ENCODE measurements around the gene PNP.
A peak's percentile ranks its signal among the peaks of the same experiment; 100 is the strongest.

Gene PNP

DNA sequence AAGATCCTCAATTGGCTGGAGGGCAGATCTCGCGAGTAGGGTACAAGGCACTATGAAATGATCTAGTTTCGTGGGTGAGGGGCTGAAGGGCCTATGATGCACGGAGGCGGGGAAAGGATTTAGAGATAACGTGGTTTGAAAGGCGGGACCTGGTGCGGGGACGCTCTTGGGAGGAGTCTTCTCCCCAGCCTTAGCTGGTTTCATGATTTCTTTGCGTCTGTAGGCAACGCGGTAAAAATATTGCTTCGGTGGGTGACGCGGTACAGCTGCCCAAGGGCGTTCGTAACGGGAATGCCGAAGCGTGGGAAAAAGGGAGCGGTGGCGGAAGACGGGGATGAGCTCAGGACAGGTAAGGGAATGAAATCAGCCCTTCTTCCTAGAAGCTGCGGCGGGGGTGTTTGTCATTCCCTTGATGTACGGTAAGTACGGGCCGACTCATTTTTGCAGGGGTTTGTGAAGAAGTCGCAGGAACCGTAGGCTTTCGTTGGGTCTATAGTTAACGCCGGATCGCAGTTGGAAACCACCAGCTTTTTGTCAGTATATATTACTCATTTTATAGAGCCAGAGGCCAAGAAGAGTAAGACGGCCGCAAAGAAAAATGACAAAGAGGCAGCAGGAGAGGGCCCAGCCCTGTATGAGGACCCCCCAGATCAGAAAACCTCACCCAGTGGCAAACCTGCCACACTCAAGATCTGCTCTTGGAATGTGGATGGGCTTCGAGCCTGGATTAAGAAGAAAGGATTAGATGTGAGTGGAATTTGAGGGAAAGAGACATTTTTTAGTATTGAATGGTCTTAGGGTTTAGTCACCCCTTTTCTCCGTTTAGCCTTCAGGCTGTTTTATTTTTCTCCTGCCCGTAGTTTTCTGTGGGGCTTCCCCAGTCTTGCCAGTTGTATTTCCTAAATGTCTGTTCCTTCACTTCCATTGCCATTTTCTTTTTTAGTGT lies 13.6 kb upstream of the PNP start:
- Histone ChIP-seq H2AFZ (ENCODE audit: low read depth, low read length) (peak overlapping the region; percentile 95), H3K79me2 (ENCODE audit: insufficient read depth, low read length) (peaks cover 82% of the 10 kb centered on the region), H3K4me2 (ENCODE audit: insufficient read depth, low read length) (peak overlapping the region; percentile 88), H3K27me3 (ENCODE audit: insufficient read depth, low read length, poor library complexity) (no peaks in the 10 kb centered on the region), H3K9me3 (ENCODE audit: insufficient read depth, low read length, severe bottlenecking) (no peaks in the 10 kb centered on the region), H4K20me1 (ENCODE audit: insufficient read depth, low read length) (peaks cover 23% of the 10 kb centered on the region), H3K4me1 (ENCODE audit: insufficient read depth, low read length) (peaks cover 61% of the 10 kb centered on the region), H3K27ac (ENCODE audit: low read length) (peak overlapping the region; percentile 99), H3K4me3 (ENCODE audit: low read depth in 1 of 2, low read length in 2 of 2) (peak overlapping the region; percentile 67 to 86), H3K36me3 (ENCODE audit: insufficient read depth, low read length) (peaks cover 72% of the 10 kb centered on the region), H3K9ac (ENCODE audit: low read depth, low read length) (peak overlapping the region; percentile 84)
- DNase-seq: no peak
- ATAC-seq (ENCODE audit: insufficient read depth, low read depth): peak; percentile 67
- TF ChIP-seq, protein P1, sequence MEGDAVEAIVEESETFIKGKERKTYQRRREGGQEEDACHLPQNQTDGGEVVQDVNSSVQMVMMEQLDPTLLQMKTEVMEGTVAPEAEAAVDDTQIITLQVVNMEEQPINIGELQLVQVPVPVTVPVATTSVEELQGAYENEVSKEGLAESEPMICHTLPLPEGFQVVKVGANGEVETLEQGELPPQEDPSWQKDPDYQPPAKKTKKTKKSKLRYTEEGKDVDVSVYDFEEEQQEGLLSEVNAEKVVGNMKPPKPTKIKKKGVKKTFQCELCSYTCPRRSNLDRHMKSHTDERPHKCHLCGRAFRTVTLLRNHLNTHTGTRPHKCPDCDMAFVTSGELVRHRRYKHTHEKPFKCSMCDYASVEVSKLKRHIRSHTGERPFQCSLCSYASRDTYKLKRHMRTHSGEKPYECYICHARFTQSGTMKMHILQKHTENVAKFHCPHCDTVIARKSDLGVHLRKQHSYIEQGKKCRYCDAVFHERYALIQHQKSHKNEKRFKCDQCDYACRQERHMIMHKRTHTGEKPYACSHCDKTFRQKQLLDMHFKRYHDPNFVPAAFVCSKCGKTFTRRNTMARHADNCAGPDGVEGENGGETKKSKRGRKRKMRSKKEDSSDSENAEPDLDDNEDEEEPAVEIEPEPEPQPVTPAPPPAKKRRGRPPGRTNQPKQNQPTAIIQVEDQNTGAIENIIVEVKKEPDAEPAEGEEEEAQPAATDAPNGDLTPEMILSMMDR (IDR thresholded peaks at IDR 0.05; ENCODE audit: borderline replicate concordance, extremely low read depth, low read length, poor library complexity, severe bottlenecking): no peak
- TF ChIP-seq EZH2 (IDR thresholded peaks at IDR 0.05; ENCODE audit: borderline replicate concordance, low read depth, low read length, severe bottlenecking): no peak

DNA sequence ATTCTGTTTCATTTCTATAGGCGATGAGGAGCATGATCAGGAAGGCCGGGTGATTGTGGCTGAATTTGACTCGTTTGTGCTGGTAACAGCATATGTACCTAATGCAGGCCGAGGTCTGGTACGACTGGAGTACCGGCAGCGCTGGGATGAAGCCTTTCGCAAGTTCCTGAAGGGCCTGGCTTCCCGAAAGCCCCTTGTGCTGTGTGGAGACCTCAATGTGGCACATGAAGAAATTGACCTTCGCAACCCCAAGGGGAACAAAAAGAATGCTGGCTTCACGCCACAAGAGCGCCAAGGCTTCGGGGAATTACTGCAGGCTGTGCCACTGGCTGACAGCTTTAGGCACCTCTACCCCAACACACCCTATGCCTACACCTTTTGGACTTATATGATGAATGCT lies 12.2 kb upstream of the PNP start:
- Histone ChIP-seq H3K9me3 (ENCODE audit: insufficient read depth, low read length, severe bottlenecking) (no peaks in the 10 kb centered on the region), H3K27me3 (ENCODE audit: insufficient read depth, low read length, poor library complexity) (no peaks in the 10 kb centered on the region), H3K9ac (ENCODE audit: low read depth, low read length) (peak overlapping the region; percentile 84; the same call in 1 of the 2 replicates), H3K4me3 (ENCODE audit: low read depth in 1 of 2, low read length in 2 of 2) (peak overlapping the region in 1 of 2 experiments; percentile 86; a peak in 2 of 4 replicates), H3K4me2 (ENCODE audit: insufficient read depth, low read length) (peak overlapping the region; percentile 88), H3K79me2 (ENCODE audit: insufficient read depth, low read length) (peaks cover 88% of the 10 kb centered on the region), H2AFZ (ENCODE audit: low read depth, low read length) (no peak overlapping the region), H3K27ac (ENCODE audit: low read length) (no peak overlapping the region; the same call in 1 of the 2 replicates), H3K4me1 (ENCODE audit: insufficient read depth, low read length) (peaks cover 64% of the 10 kb centered on the region), H3K36me3 (ENCODE audit: insufficient read depth, low read length) (peaks cover 64% of the 10 kb centered on the region), H4K20me1 (ENCODE audit: insufficient read depth, low read length) (peaks cover 27% of the 10 kb centered on the region)
- TF ChIP-seq, protein P1 (IDR thresholded peaks at IDR 0.05; ENCODE audit: borderline replicate concordance, extremely low read depth, low read length, poor library complexity, severe bottlenecking): no peak
- TF ChIP-seq EZH2 (IDR thresholded peaks at IDR 0.05; ENCODE audit: borderline replicate concordance, low read depth, low read length, severe bottlenecking): no peak
- ATAC-seq (ENCODE audit: insufficient read depth, low read depth) (no peak), DNase-seq (no peak)

DNA sequence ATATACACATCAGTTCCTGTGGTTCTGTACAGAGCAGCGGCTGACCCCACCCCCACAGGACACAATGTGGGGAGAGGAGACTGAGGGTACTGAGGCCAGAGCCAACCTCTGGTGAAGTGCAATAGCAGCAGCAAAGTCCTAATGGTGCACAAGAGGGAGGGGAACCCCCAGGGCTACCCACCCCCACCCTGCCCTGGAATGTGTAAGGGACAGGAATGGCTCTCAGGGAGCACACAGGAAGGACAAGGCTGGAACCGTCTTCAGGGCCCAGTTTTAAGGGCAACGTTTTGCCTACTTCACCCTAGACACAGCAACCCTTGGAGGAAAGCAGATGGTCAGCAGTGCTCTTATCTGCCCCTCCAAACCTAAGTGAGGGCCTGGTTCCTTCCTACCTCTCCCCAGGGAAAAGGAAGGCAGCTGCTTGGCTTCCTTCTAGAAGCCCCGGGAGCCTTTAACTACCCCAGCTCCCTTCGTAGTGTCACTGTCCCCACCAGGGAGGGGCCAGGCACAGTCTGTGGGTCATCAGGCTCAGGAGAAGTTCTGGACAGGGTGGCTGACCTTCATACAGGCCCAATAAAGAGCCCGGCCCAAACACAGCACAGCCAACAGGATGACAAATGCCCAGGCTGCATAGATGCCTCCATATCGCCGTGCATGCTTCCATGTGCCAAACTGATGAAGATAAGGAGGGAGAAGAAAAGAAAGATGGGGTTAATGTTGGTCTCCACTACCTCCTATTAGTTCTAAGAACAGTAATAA lies 11.0 kb upstream of the PNP start:
- Histone ChIP-seq H2AFZ (ENCODE audit: low read depth, low read length) (no peak overlapping the region), H3K79me2 (ENCODE audit: insufficient read depth, low read length) (peaks cover 78% of the 10 kb centered on the region), H3K27ac (ENCODE audit: low read length) (no peak overlapping the region), H3K9ac (ENCODE audit: low read depth, low read length) (no peak overlapping the region), H3K4me1 (ENCODE audit: insufficient read depth, low read length) (peaks cover 68% of the 10 kb centered on the region), H3K27me3 (ENCODE audit: insufficient read depth, low read length, poor library complexity) (no peaks in the 10 kb centered on the region), H3K4me3 (ENCODE audit: low read depth in 1 of 2, low read length in 2 of 2) (no peak overlapping the region), H3K9me3 (ENCODE audit: insufficient read depth, low read length, severe bottlenecking) (no peaks in the 10 kb centered on the region), H3K4me2 (ENCODE audit: insufficient read depth, low read length) (no peak overlapping the region), H4K20me1 (ENCODE audit: insufficient read depth, low read length) (peaks cover 27% of the 10 kb centered on the region), H3K36me3 (ENCODE audit: insufficient read depth, low read length) (peaks cover 53% of the 10 kb centered on the region)
- ATAC-seq (ENCODE audit: insufficient read depth, low read depth) (no peak), DNase-seq (no peak)
- TF ChIP-seq EZH2 (IDR thresholded peaks at IDR 0.05; ENCODE audit: borderline replicate concordance, low read depth, low read length, severe bottlenecking): no peak
- TF ChIP-seq, protein P1 (IDR thresholded peaks at IDR 0.05; ENCODE audit: borderline replicate concordance, extremely low read depth, low read length, poor library complexity, severe bottlenecking): no peak

Data from DND-41 (cell line).